IMR-90 (cell line): Measurements from ENCODE around the gene FBRSL1. TPM values are rescaled to one million over a fixed set of nuclear protein-coding genes. Genes with fewer than 3 reads are reported as not detected.

Experiments used
- ATAC-seq: fragments of 200-7000 bp; cut with Tn5 transposase; 2 replicates; pipeline ENCODE4 v1.9.1; 2020; ENCODE audit warnings: low read depth, mild to moderate bottlenecking, moderate library complexity
- BruUV-seq: library from RNA; stranded (reverse); fragments of 400-500 nt; replicated peaks from 2 replicates; lab custom pipeline; 2021; lab: Mats Ljungman, UMichigan
- CTCF ChIA-PET: fragments of 300-600 bp; formaldehyde crosslinking; extraction: SDS; loops from one replicate; lab custom pipeline; 2021; ENCODE audit warnings: antibody characterized with exemption; lab: Yijun Ruan, JAX
- POLR2A ChIA-PET: fragments of 300-600 bp; sonication (Branson Sonifier 250); formaldehyde crosslinking; loops from one replicate; lab custom pipeline; 2022; ENCODE audit warnings: antibody characterized with exemption; ENCODE audit not compliant: unreplicated experiment; lab: Charles Lee
- DNase-seq: peaks from one replicate; pipeline ENCODE4 v3.0.0; 2013
- H2AFZ ChIP-seq: replicated peaks from 2 replicates; pipeline ENCODE3; 2013; ENCODE audit warnings: low read length, mild to moderate bottlenecking; ENCODE audit not compliant: poor library complexity
- H2AK5ac ChIP-seq: 2 replicates; pipeline ENCODE4 v1.6.1; 2013; ENCODE audit warnings: low read depth, low read length, inconsistent platforms
- H2AK9ac ChIP-seq: replicated peaks from 2 replicates; pipeline ENCODE3; 2013; ENCODE audit warnings: mild to moderate bottlenecking, low read depth, low read length, moderate library complexity; ENCODE audit not compliant: poor library complexity
- H2BK120ac ChIP-seq: 2 replicates; pipeline ENCODE4 v1.6.1; 2013; ENCODE audit warnings: low read depth, low read length, inconsistent platforms
- H2BK15ac ChIP-seq: 3 replicates; pipeline ENCODE4 v1.6.1; 2013; ENCODE audit warnings: low read depth, low read length, inconsistent platforms
- H2BK20ac ChIP-seq: 2 replicates; pipeline ENCODE4 v1.6.1; 2013; ENCODE audit warnings: low read depth, mild to moderate bottlenecking, inconsistent platforms, low read length, moderate library complexity
- H2BK5ac ChIP-seq: 2 replicates; pipeline ENCODE4 v1.6.1; 2013; ENCODE audit warnings: mild to moderate bottlenecking, low read depth, low read length, inconsistent platforms; ENCODE audit not compliant: poor library complexity, severe bottlenecking
- H3K14ac ChIP-seq: replicated peaks from 2 replicates; pipeline ENCODE4 v1.6.1; 2013; ENCODE audit warnings: low read depth, low read length, inconsistent platforms
- H3K18ac ChIP-seq: 2 replicates; pipeline ENCODE4 v1.6.1; 2013; ENCODE audit warnings: low read depth, low read length, control low read depth
- H3K23ac ChIP-seq: 2 replicates; pipeline ENCODE4 v1.6.1; 2013; ENCODE audit warnings: low read depth, low read length, inconsistent platforms
- H3K27ac ChIP-seq: 2 replicates; pipeline ENCODE4 v1.5.1; 2013; ENCODE audit warnings: mild to moderate bottlenecking, control low read depth, low read length; ENCODE audit not compliant: insufficient read depth
- H3K27me3 ChIP-seq: 2 replicates; pipeline ENCODE4 v1.6.1; 2013; ENCODE audit warnings: low read length; ENCODE audit not compliant: control insufficient read depth, insufficient read depth
- H3K36me3 ChIP-seq: 2 replicates; pipeline ENCODE4 v1.6.1; 2013; ENCODE audit warnings: low read length, mixed read lengths; ENCODE audit not compliant: control insufficient read depth, insufficient read depth
- H3K4ac ChIP-seq: 2 replicates; pipeline ENCODE4 v1.6.1; 2013; ENCODE audit warnings: low read depth, low read length, inconsistent platforms
- H3K4me1 ChIP-seq: 2 replicates; pipeline ENCODE4 v1.6.1; 2013; ENCODE audit warnings: low read length, mixed read lengths; ENCODE audit not compliant: control insufficient read depth, insufficient read depth
- H3K4me2 ChIP-seq: 2 replicates; pipeline ENCODE4 v1.6.1; 2013; ENCODE audit warnings: low read depth, mild to moderate bottlenecking, control low read depth, low read length, moderate library complexity
- H3K4me3 ChIP-seq: 2 replicates; pipeline ENCODE4 v1.5.1; 2013; ENCODE audit warnings: low read depth, mild to moderate bottlenecking, control low read depth, low read length, moderate library complexity; ENCODE audit not compliant: insufficient read depth
- H3K56ac ChIP-seq: 2 replicates; pipeline ENCODE4 v1.6.1; 2013; ENCODE audit warnings: low read length, inconsistent platforms; ENCODE audit not compliant: insufficient read depth; ENCODE audit errors: extremely low read depth
- H3K79me1 ChIP-seq, 2 experiments: 2 replicates each; pipeline ENCODE4 v1.6.1; 2013; ENCODE audit warnings: low read length in 2 of 2, inconsistent platforms in 1 of 2, low read depth in 1 of 2
- H3K9ac ChIP-seq: 2 replicates; pipeline ENCODE4 v1.6.1; 2013; ENCODE audit warnings: low read depth, low read length, control low read depth
- H3K9me1 ChIP-seq: 2 replicates; pipeline ENCODE4 v1.6.1; 2013; ENCODE audit warnings: low read length, inconsistent platforms; ENCODE audit not compliant: insufficient read depth
- H3K9me3 ChIP-seq: 2 replicates; pipeline ENCODE4 v1.6.1; 2013; ENCODE audit warnings: low read length; ENCODE audit not compliant: control insufficient read depth, insufficient read depth
- H4K20me1 ChIP-seq: 2 replicates; pipeline ENCODE4 v1.6.1; 2013; ENCODE audit warnings: low read length, inconsistent platforms; ENCODE audit not compliant: insufficient read depth
- H4K5ac ChIP-seq: 2 replicates; pipeline ENCODE4 v1.6.1; 2013; ENCODE audit warnings: mild to moderate bottlenecking, low read depth, low read length, control low read depth
- H4K8ac ChIP-seq, 2 experiments: 2 replicates each; pipeline ENCODE4 v1.6.1; 2013; ENCODE audit warnings: low read depth in 2 of 2, low read length in 2 of 2, control low read depth in 1 of 2, inconsistent platforms in 1 of 2
- H4K91ac ChIP-seq: 2 replicates; pipeline ENCODE4 v1.6.1; 2013; ENCODE audit warnings: low read depth, low read length, inconsistent platforms; ENCODE audit not compliant: insufficient read depth
- CHD1 ChIP-seq: IDR thresholded peaks from 2 replicates; pipeline ENCODE4 v1.6.1; 2012; ENCODE audit warnings: low read depth, low read length, improper control_type of control experiment
- CTCF ChIP-seq: conservative IDR thresholded peaks from 2 replicates; pipeline ENCODE4 v1.5.1; 2012; ENCODE audit warnings: mild to moderate bottlenecking, low read depth, low read length, improper control_type of control experiment
- MAZ ChIP-seq: IDR thresholded peaks from 2 replicates; pipeline ENCODE4 v1.6.1; 2012; ENCODE audit warnings: low read depth, mild to moderate bottlenecking, low read length, improper control_type of control experiment, moderate library complexity, borderline replicate concordance
- MXI1 ChIP-seq: IDR thresholded peaks from 2 replicates; pipeline ENCODE4 v1.6.1; 2012; ENCODE audit warnings: low read depth, mild to moderate bottlenecking, low read length, moderate library complexity, borderline replicate concordance
- RAD21 ChIP-seq: IDR thresholded peaks from 2 replicates; pipeline ENCODE4 v1.6.1; 2012; ENCODE audit warnings: low read length, improper control_type of control experiment
- RFX5 ChIP-seq: IDR thresholded peaks from 2 replicates; pipeline ENCODE4 v1.8.0; 2012; ENCODE audit warnings: low read depth, mild to moderate bottlenecking, low read length, moderate library complexity
- SMC3 ChIP-seq: fragments of 150-350 bp; IDR thresholded peaks from 2 replicates; pipeline ENCODE4 v1.6.1; 2016; ENCODE audit warnings: low read depth, mild to moderate bottlenecking, antibody characterized with exemption, low read length, moderate library complexity
- WGBS, 2 experiments: methylation state at CpG; one replicate each; pipeline versions ENCODE4 v1.1.5 to v1.1.7; 2013; ENCODE audit warnings: missing lambda C conversion rate in 2 of 2; ENCODE audit not compliant: insufficient read length in 1 of 2; ENCODE audit errors: extremely low coverage in 2 of 2; 5-methylcytosine and 5-hydroxymethylcytosine counted together
- dilution Hi-C: fragments of 300-500 bp; cut with HindIII; formaldehyde crosslinking; loops from one replicate; pipeline ENCODE4 v1.14.3; 2018; ENCODE audit warnings: low sequenced_read_pairs; ENCODE audit not compliant: unreplicated experiment
- in situ Hi-C: fragments of 300-500 bp; cut with MboI; formaldehyde crosslinking; loops from 3 replicates; pipeline ENCODE4 v1.14.3; 2019; ENCODE audit warnings: low sequenced_read_pairs, inconsistent platforms, mixed read lengths
- intact Hi-C: fragments of 100-400 bp; cut with micrococcal nuclease; formaldehyde crosslinking; loops from 2 replicates; pipeline ENCODE4 v1.10.0; 2022
- polyA plus RNA-seq, 3 experiments: library from polyadenylated mRNA; depleted of rRNA; stranded (reverse); fragments of >200 nt; gene quantifications; 2 replicates each; pipeline ENCODE4 v1.2.3, GENCODE V29; 2012; ENCODE audit warnings: low replicate concordance in 1 of 3
- total RNA-seq: library from RNA; depleted of rRNA; stranded (reverse); fragments of >200 nt; gene quantifications from 2 replicates; pipeline ENCODE4 v1.2.3, GENCODE V29; 2012

FBRSL1 gene
- total and polyA plus RNA-seq, 2 of the 4 experiments (the other 2 are of a cell fraction) = 0.36 to 10.8 TPM

- no peak overlapping the region for H3K23ac ChIP-seq
- no peaks in the 10 kb centered on the region; the same call in 1 of the 2 replicates for H3K9me3 ChIP-seq
- no peak overlapping the region for H2BK120ac ChIP-seq
- H3K4me2 ChIP-seq = no peak overlapping the region
- no peak overlapping the region for H2BK5ac ChIP-seq
- no peak overlapping the region for H3K56ac ChIP-seq
- H4K20me1 ChIP-seq = peaks cover 42% of the 10 kb centered on the region
- intact Hi-C loops (loop anchor here (1.0 kb wide), 2 partner anchors 108 to 369 kb away; no protein-coding TSS in a partner anchor), in situ Hi-C loops (no loop called here), dilution Hi-C loops (no loop called here)
- peak overlapping the region; percentile 90 for H2AK9ac ChIP-seq
- ChIA-PET CTCF (interaction anchor here (1.0 kb wide), 1 partner anchor 9 kb away, joined by 7 read pairs; no protein-coding TSS in a partner anchor), POLR2A (no interaction called here)
- TF ChIP-seq CHD1 (no peak), RAD21 (peak; percentile 64), SMC3 (peak; percentile 71), MAZ (peak; percentile 11; the same call in 1 of the 2 replicates), RFX5 (no peak), MXI1 (no peak), CTCF (peak; percentile 68)
- no TSS peak for BruUV-seq
- H3K36me3 ChIP-seq = peaks cover 4% of the 10 kb centered on the region; the same call in 1 of the 2 replicates
- no peak overlapping the region for H4K8ac ChIP-seq
- H3K9me1 ChIP-seq = no peaks in the 10 kb centered on the region
- H3K4me1 ChIP-seq = no peaks in the 10 kb centered on the region
- H3K9ac ChIP-seq = no peak overlapping the region
- peaks cover 7 to 11% of the 10 kb centered on the region in 2 experiments; a peak in 3 of 4 replicates for H3K79me1 ChIP-seq
- H2AK5ac ChIP-seq = no peak overlapping the region
- H4K91ac ChIP-seq = no peak overlapping the region
- ATAC-seq (peak; percentile 89), DNase-seq (peak; percentile 24)
- peak overlapping the region; percentile 75 for H2AFZ ChIP-seq
- H2BK15ac ChIP-seq = no peak overlapping the region
- no peak overlapping the region for H3K18ac ChIP-seq
- H2BK20ac ChIP-seq = no peak overlapping the region
- H3K4ac ChIP-seq = no peak overlapping the region
- H3K14ac ChIP-seq = no peak overlapping the region
- H4K5ac ChIP-seq = no peak overlapping the region
- no peak overlapping the region for H3K27ac ChIP-seq
- H3K27me3 ChIP-seq = no peaks in the 10 kb centered on the region
- no peak overlapping the region for H3K4me3 ChIP-seq
- WGBS, 2 experiments = 45% methylated on average over 22 of the region's 28 CpGs; no CpG with 5 or more reads in 1 of the 2 experiments
Measured at GRCh38 chr12:132523576-132524331, 33.8 kb downstream of the FBRSL1 start.
